GM18499 (cell line): ENCODE data around the gene KRTAP10-2.

ENCODE experiments used
- ATAC-seq: cut with Tn5 transposase; IDR thresholded peaks from one replicate; pipeline ENCODE4 v1.9.1; 2021; ENCODE audit warnings: moderate number of reproducible peaks; ENCODE audit not compliant: insufficient read depth, unreplicated experiment

Gene KRTAP10-2

GRCh38 chr21:44544566-44544965 is 6.7 kb downstream of the KRTAP10-2 start:
- ATAC-seq = no peak

DNA sequence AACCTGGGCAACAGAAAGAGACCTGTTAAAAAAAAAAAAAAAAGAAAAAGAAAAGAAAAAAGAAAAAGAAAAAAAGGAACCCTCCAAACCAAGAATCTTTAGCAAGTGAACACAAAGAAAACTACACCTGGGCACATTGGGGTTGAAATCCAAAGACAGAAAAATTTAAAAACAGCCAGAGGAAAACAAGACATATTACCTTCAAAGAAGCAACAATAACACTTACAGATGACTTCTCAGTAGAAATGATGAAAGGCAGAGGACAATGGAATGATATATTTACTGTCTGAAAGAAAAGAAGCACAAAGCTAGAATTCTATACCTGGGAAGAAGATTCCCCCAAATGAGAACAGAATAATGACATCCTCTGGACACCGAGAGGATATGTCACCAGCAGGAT is 8.6 kb downstream of the KRTAP10-2 start:
- ATAC-seq = no peak

DNA sequence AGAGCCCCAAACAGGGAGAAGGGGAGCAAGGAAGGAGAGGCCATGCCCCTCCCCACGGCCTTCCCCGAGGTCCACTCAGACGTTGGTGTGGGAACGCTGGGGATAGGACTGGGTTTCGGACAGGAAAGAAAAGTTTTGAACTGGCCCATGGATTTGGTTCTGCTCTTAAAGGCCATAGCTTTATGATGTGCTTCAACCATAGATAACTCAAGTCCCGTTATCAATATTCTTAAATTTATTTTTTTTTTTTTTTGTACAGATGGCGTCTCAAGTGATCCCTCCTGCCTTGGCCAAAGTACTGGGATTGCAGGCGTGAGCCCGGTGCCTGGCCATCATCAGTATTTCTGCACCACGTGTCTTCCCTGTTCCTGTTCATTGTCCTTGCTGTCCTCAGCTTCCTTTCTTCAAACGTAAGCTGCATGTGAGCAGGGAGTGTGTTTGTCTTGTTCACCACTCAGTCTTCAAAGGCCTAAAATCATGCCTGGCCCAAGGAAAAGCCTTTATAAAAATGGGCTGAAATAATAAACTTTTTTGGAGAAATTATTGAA is 10.5 kb downstream of the KRTAP10-2 start:
- ATAC-seq = no peak

DNA sequence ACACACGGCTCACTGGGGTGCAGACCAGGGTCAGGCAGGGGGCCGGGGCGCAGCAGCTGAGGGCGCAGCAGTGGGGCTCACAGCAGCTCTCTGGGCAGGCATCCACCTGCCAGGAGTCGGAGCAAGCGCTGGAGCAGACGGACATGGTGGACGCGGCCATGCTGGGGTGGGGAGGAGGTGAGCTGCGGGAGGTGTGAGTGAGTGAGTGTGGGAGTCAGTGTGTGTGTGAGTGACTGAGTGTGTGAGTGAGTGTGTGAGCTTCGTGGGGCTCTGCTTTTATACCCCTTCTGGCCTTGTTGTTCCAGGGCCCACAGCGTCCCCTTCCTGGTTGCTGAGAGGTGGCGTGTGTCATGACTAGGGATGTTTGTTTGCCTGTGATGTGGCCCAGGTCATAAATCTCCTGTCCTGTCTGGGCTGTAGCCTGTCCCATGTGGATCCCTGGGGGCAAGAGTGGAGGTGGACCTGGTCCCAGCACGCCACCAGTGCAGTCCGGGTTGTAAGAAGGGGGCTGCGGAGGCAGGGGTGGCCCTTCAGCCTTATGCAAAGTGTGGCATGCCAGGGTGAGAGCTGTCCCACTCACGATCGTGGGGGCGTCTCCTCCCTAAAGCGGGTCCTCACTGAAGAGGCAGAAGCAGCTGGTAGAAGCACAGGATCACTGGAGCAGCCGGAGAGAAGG is 11.2 kb downstream of the KRTAP10-2 start, which contains the start of gene KRTAP10-1:
Gene KRTAP10-1 (minus strand): TSS at position 205 of the 676 bp plus-strand sequence. CDS start 45 bp downstream, at position 160.
- ATAC-seq = no peak

DNA sequence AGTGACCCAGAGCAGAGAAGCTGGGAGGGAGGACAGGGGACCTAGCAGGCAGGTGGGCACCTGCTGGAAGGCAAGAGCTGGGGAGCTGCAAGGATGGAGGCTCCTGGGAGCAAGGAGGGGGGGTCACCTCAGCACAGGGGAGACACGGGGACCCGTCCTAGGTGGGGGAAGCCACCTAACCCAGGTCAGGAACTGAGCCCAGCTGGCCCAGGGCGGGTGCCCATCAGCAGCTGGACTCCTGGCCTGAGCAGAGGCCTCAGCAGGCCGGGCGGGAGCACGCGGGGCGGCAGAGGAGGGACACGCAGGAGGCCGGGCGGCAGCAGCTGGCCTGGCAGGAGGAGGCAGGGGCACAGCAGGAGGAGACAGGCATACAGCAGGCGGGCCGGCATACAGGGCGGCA is 12.3 kb downstream of the KRTAP10-2 start:
- ATAC-seq = no peak

GRCh38 chr21:44537930-44538911 is 13.1 kb downstream of the KRTAP10-2 start:
- ATAC-seq = no peak

DNA sequence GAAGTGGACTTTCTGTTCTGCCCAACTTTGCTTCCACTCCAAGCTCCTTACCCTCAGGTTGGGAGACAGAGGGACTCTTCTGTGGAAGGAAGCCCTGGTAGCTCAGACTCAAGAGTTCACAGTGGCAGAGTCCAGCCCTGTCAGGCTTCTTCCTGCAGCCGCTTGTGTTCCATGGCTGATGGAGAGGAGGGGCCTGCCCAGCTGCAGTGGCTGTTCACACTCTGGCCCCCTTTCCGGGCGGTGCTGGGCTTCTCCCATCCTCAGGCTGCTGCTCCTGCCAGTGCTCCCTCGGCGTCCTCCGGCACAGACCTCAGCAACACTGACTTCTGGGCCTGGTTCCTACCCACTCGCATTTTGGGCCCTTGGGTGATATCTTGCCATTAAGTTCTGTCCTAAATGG is 15.3 kb downstream of the KRTAP10-2 start:
- ATAC-seq = no peak

DNA sequence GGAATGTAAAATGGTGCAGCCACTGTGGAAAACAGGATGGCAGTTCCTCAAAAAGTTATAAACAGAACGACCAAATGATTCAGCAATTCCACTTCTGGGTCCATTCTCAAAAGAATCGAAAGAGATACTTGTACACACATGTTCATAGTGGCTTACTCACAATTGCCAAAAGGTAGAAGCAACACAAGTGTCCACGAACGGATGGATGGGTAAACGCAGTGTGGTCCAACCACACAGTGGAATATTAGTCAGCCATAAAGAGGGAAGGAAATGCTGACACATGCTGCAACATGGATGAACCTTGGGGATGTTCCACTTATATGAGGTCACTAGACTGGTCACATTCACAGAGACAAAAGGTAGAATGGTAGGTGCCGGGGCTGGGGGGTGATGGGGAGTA is 16.6 kb downstream of the KRTAP10-2 start:
- no peak for ATAC-seq

DNA sequence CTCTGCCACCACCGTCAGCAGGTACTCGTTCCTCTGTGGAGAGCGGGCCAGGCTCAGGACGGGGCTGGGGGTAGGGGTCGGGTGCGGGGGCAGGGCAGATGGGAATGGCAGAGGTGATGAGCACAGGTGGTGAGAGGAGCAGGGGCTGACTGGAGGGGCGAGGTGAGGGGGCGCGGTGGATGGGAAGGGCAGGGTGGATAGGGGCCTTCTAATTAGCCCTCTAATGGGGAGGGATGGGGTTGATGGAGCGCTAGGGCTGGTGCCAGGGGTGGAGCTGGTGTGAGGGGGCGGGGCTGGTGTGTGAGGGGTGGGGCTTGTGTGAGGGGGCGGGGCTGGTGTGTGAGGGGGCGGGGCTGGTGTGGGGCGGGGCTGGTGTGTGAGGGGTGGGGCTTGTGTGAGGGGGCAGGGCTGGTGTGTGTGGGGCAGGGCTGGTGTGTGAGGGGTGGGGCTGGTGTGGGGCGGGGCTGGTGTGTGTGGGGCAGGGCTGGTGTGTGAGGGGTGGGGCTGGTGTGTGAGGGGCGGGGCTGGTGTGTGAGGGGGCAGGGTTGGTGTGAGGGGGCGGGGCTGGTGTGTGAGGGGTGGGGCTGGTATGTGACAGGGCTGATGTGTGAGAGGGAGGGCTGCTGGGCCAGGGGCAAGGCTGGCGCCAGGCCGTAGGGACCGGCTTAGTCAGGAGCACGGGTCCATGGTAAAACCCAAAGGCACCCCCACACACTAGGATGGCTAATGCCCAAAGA is 17.2 kb downstream of the KRTAP10-2 start:
- ATAC-seq = no peak

DNA sequence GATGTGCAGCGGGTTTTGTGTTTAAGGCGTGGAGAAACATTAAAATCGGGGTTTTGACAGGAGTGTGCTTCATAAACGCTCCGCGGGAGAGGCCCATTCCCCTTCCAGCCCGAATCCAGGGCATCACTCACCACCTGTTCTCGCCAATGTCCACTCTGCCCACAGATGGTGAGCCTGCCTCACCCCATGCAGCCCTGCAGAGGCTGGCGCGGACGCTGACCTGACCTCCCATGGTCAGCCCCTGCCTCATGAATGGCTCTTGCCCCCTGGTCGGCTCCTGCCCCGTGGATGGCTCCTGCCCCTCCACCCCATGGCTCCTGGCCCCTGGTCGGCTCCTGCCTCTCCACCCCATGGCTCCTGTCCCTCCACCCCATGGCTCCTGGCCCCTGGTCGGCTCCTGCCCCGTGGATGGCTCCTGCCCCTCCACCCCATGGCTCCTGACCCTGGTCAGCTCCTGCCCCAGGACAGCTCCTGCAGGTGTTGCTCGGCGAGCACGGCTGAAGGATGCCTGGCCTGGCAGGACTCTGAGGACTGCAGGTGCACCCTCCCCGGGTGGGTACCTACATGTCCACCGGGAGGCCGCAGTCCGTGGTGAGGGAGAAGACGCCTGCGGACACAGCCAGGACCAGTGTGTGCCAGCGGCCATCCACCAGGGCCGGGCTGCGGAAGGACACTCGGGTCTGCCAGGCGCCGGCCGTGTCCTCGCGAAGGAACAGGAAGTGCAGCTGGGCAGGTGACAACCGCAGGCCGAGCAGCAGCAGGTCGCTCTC is 18.0 kb downstream of the KRTAP10-2 start:
- no peak for ATAC-seq

DNA sequence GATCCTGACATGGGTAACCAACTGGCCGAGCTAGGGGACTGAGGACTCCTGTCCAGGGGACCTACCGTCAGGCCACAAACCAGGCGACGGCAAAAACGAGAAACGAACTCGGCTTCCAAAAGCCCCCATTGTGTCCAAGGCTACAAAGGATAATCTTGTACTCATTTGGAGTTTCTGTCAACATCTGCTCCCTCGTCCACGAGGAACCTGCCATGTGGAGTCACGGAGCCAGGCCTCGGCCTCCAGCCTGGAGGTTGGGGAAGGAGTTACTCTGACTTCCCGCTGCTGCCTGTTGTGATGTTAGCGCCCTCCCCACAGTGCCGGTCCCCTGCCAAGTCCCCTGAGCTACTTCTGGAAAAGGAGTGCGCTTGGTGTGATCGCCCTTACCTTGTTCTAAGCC is 18.6 kb downstream of the KRTAP10-2 start:
- ATAC-seq = no peak

DNA sequence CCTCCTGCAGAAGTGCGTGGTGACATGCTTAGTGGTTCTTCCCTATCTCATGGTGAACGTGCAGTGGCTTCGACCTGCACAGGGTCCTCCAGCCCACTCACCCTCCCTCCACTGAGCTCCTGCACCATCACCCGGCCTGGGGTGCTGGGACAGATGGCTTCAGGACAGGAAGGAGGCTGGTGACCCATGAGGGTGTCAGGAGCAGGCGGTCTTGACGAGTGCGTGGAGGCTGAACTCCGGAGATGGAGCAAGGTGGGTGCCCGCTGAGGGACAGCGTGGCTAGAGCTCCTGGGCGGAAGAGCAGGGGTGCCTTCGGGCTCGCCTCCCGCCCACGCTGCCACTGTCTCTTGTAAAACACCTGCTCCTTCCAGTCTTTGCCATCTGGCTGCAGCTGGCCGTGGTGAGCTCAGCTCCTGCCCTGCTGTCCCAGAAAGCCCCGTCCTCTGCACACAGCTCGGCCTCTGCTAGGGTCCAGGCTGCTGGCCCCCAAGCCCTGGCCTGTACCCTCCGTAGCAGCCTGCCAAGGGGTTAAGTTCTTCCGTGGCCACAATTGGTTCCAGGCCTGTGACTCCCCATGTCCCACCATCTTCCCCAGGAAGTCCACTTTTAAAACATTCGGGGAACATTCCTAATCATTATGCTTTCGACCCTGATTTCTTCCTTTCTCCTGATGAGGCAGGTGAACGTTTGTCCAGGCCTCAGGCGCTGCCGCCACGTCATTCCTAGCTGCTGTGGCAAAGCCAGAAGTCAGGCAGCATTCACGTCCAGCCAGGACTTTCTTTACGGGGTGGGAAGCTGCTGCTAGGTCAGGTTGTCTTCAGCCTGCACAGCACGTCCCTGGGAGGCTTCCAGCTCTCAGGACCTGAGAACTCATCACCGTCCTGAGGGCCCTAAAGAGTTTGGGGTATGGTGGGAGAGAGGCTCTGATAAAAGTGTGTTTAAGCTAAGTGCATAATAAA is 19.4 kb downstream of the KRTAP10-2 start:
- ATAC-seq = no peak

DNA sequence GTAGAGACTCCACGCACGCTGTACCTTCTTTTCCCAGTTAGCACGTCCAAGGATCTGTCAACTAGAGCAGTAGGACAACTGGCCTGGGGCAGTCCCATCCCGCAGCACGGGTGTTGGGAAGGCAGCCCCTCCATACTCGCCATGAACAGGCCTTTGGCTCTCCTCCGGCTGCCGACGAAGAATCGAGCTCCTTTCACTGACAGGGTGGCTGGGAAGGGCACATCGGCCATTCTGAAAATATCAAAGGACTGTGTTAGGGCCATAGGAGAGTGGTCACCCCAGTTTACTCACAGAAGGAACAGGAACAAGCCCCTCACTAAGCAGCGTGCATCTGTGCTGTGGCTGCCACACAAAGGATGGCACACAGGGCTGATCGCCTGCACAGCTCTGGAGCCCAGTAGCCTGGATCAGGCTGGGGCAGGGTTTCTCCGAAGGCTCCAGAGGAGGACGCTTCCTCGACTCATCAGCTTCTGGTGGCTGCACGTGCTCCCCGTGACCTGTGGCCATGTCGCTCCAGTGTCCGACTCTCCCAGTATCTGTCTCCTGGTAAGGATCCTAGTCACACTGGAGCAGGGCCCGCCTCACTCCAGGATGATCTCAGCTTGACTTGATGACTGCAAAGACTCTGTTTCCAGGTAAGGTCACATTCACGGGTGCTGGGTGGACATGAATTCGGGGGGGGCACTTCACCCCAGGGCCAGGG is 20.3 kb downstream of the KRTAP10-2 start:
- no peak for ATAC-seq

GRCh38 chr21:44530221-44530902 is 20.9 kb downstream of the KRTAP10-2 start:
- ATAC-seq = no peak

DNA sequence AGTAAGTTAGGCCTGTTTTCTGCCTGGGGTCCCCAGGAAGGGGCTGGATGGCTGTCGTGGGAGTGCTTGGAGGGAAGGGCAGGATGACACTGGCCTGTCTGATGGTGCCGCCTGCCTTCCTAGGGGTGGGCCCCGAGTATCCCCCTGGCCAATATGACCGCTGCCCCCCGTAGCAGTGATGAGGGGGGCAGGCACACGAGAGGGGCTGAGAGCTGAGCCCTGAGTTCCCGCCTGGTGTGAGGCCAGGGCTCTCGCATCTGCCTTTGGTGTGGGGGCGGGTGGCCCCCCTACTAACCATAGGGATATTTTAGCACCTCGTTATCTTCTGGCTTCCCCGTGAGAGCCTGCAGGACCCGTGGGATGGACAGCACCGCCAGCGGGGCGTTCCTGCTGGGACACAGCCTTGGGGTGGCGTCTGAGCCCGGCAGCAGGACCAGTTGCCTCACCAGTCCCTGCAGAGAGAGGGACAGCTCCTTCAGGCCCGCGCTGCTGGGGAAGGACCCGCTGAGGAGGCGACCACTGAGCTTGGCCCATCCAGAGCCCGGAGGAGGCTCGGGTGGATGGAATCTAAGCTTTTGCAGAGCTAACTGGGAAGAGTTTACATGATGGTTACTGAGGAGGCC is 21.7 kb downstream of the KRTAP10-2 start:
- ATAC-seq = no peak

DNA sequence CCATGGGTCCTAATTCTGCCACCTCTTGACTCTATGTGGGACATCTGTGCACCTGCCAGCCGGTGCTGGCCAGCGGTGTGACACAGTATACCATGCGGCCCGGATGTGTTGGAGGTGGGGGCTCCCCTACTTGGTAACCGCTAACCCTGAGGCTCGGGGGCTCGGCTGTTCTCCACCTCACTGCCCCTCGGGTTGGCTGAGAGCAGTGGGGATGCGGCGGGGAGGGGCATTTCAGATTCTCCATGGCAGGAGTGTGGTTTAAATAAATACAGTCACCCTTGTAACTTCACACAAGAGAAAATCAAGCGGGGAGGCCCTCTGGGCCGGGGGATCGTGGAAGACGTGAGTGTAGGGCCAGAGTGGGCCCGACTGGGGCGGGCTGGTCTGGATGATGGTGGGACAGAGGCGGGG is 22.3 kb downstream of the KRTAP10-2 start:
- ATAC-seq = no peak

- no peak for ATAC-seq
These were observed 22.7 kb downstream of the KRTAP10-2 start for GRCh38 chr21:44528634-44528995.
